SK-N-SH (cell line): Measurements from ENCODE around the gene ZNF341.
"Not testable (repeated sequence)": the region's sequence is repeated elsewhere in the genome, so short reads cannot be mapped to it uniquely, and the experiment has no call there.

Experiments used
- CHD2 ChIP-seq: fragments of 150-350 bp; IDR thresholded peaks from 2 replicates; pipeline ENCODE4 v1.6.1; 2018; ENCODE audit warnings: low read length; ENCODE audit not compliant: partially characterized antibody
- ELF1 ChIP-seq: IDR thresholded peaks from 2 replicates; pipeline ENCODE4 v1.4.0; 2012
- EZH2phosphoT487 ChIP-seq: fragments of 200-600 bp; sonication (generic); IDR thresholded peaks from 2 replicates; pipeline ENCODE4 v1.6.1; 2017; ENCODE audit warnings: low read depth, mixed run types, mild to moderate bottlenecking, antibody characterized with exemption, moderate library complexity, borderline replicate concordance
- FOSL2 ChIP-seq: IDR thresholded peaks from 2 replicates; pipeline ENCODE4 v1.4.0; 2012; ENCODE audit warnings: low read depth, mild to moderate bottlenecking, moderate library complexity, borderline replicate concordance
- GATA2 ChIP-seq: sonication (generic); formaldehyde crosslinking; IDR thresholded peaks from 2 replicates; pipeline ENCODE4 v1.5.0; 2020; ENCODE audit warnings: mild to moderate bottlenecking, missing genetic modification reagents
- MXI1 ChIP-seq: IDR thresholded peaks from 2 replicates; pipeline ENCODE4 v1.6.1; 2012; ENCODE audit warnings: mild to moderate bottlenecking, low read depth, low read length, improper control_type of control experiment
- NFIC ChIP-seq: IDR thresholded peaks from 2 replicates; pipeline ENCODE4 v1.4.0; 2012; ENCODE audit warnings: borderline replicate concordance
- POLR2AphosphoS5 ChIP-seq: IDR thresholded peaks from 2 replicates; pipeline ENCODE4 v1.6.1; 2012; ENCODE audit warnings: low read depth, low read length
- RAD21 ChIP-seq: IDR thresholded peaks from 2 replicates; pipeline ENCODE4 v1.6.1; 2012; ENCODE audit warnings: mild to moderate bottlenecking, low read length
- RFX5 ChIP-seq: IDR thresholded peaks from 2 replicates; pipeline ENCODE4 v1.6.1; 2012; ENCODE audit warnings: mild to moderate bottlenecking, improper control_type of control experiment, low read length
- TF ChIP-seq, protein P1 (sequence below): fragments of 200-600 bp; sonication (generic); IDR thresholded peaks from 2 replicates; pipeline ENCODE4 v1.6.1; 2017; ENCODE audit warnings: antibody characterized with exemption, mild to moderate bottlenecking, moderate library complexity
- TF ChIP-seq, protein P2 (sequence below): IDR thresholded peaks from 2 replicates; pipeline ENCODE4; 2012
- TF ChIP-seq, protein P3 (sequence below): IDR thresholded peaks from 2 replicates; pipeline ENCODE4 v1.6.1; 2012; ENCODE audit warnings: mild to moderate bottlenecking, low read depth, low read length, moderate library complexity

DNA sequence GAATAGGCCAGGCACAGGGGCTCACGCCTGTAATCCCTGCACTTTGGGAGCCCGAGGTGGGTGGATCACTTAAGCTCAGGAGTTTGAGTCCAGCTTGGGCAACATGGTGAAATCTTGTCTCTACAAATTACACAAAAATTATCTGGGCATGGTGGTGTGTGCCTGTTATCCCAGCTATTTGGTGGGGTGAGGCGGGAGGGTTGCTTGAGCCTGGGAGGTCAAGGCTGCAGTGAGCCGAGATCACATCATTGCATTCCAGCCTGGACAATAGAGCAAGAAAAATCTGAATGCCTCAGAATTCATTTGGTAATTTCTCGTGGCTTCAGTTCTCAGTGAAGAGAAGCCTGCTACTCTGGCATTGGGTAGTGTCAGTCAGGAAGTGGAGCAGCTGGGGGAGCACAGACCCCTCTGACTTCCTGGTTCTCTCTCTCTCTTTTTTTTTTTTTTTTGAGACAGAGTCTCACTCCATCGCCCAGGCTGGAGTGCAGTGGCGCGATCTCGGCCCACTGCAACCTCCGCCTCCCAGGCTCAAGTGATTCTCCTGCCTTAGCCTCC, 24.2 kb downstream of the ZNF341 start:
- TF ChIP-seq, protein P1, sequence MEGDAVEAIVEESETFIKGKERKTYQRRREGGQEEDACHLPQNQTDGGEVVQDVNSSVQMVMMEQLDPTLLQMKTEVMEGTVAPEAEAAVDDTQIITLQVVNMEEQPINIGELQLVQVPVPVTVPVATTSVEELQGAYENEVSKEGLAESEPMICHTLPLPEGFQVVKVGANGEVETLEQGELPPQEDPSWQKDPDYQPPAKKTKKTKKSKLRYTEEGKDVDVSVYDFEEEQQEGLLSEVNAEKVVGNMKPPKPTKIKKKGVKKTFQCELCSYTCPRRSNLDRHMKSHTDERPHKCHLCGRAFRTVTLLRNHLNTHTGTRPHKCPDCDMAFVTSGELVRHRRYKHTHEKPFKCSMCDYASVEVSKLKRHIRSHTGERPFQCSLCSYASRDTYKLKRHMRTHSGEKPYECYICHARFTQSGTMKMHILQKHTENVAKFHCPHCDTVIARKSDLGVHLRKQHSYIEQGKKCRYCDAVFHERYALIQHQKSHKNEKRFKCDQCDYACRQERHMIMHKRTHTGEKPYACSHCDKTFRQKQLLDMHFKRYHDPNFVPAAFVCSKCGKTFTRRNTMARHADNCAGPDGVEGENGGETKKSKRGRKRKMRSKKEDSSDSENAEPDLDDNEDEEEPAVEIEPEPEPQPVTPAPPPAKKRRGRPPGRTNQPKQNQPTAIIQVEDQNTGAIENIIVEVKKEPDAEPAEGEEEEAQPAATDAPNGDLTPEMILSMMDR: not testable (repeated sequence)
- not testable (repeated sequence) for TF ChIP-seq NFIC; EZH2phosphoT487; RAD21; POLR2AphosphoS5; FOSL2; CHD2; ELF1; MXI1; GATA2 (CRISPR knock-in tag); RFX5
- TF ChIP-seq, protein P2, sequence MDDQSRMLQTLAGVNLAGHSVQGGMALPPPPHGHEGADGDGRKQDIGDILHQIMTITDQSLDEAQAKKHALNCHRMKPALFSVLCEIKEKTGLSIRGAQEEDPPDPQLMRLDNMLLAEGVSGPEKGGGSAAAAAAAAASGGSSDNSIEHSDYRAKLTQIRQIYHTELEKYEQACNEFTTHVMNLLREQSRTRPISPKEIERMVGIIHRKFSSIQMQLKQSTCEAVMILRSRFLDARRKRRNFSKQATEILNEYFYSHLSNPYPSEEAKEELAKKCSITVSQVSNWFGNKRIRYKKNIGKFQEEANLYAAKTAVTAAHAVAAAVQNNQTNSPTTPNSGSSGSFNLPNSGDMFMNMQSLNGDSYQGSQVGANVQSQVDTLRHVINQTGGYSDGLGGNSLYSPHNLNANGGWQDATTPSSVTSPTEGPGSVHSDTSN: not testable (repeated sequence)
- TF ChIP-seq, protein P3, sequence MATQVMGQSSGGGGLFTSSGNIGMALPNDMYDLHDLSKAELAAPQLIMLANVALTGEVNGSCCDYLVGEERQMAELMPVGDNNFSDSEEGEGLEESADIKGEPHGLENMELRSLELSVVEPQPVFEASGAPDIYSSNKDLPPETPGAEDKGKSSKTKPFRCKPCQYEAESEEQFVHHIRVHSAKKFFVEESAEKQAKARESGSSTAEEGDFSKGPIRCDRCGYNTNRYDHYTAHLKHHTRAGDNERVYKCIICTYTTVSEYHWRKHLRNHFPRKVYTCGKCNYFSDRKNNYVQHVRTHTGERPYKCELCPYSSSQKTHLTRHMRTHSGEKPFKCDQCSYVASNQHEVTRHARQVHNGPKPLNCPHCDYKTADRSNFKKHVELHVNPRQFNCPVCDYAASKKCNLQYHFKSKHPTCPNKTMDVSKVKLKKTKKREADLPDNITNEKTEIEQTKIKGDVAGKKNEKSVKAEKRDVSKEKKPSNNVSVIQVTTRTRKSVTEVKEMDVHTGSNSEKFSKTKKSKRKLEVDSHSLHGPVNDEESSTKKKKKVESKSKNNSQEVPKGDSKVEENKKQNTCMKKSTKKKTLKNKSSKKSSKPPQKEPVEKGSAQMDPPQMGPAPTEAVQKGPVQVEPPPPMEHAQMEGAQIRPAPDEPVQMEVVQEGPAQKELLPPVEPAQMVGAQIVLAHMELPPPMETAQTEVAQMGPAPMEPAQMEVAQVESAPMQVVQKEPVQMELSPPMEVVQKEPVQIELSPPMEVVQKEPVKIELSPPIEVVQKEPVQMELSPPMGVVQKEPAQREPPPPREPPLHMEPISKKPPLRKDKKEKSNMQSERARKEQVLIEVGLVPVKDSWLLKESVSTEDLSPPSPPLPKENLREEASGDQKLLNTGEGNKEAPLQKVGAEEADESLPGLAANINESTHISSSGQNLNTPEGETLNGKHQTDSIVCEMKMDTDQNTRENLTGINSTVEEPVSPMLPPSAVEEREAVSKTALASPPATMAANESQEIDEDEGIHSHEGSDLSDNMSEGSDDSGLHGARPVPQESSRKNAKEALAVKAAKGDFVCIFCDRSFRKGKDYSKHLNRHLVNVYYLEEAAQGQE: not testable (repeated sequence)
